ENCODE measurements around the gene DYRK1B.
"Not testable (repeated sequence)": the region's sequence is repeated elsewhere in the genome, so short reads cannot be mapped to it uniquely, and the experiment has no call there.

The DYRK1B gene

GRCh38 chr19:39833464-39834286 lies at the start of gene DYRK1B:
Gene DYRK1B, minus strand, starts transcription at chr19:39834162. Its CDS starts 2,295 bp downstream, at chr19:39831867.
- peak; percentile 94 for DNase-seq

GRCh38 chr19:39882645-39883044 lies 48.7 kb upstream of the DYRK1B start:
- not testable (repeated sequence) for DNase-seq

- DNase-seq, result peak; percentile 18 to 34
Observed at GRCh38 chr19:39881495-39882110, 47.6 kb upstream of the DYRK1B start.

- not testable (repeated sequence) for DNase-seq
Observed at GRCh38 chr19:39880241-39880640, 46.3 kb upstream of the DYRK1B start.

GRCh38 chr19:39879796-39880195 lies 45.8 kb upstream of the DYRK1B start:
- DNase-seq, result not testable (repeated sequence)

GRCh38 chr19:39878866-39879265 lies 44.9 kb upstream of the DYRK1B start:
- not testable (repeated sequence) for DNase-seq

- no peak for DNase-seq
Observed at GRCh38 chr19:39878398-39878797, 44.4 kb upstream of the DYRK1B start.

GRCh38 chr19:39877982-39878381 lies 44.0 kb upstream of the DYRK1B start:
- not testable (repeated sequence) for DNase-seq

- not testable (repeated sequence) for DNase-seq
Observed at GRCh38 chr19:39877488-39877887, 43.5 kb upstream of the DYRK1B start.

GRCh38 chr19:39876486-39876885 lies 42.5 kb upstream of the DYRK1B start:
- DNase-seq, result not testable (repeated sequence)

- DNase-seq, result not testable (repeated sequence)
Observed at GRCh38 chr19:39875401-39875864, 41.5 kb upstream of the DYRK1B start.

- DNase-seq, result no peak
Observed at GRCh38 chr19:39874404-39874803, 40.4 kb upstream of the DYRK1B start.

GRCh38 chr19:39873385-39873784 lies 39.4 kb upstream of the DYRK1B start:
- no peak for DNase-seq

GRCh38 chr19:39871886-39872866 lies 38.2 kb upstream of the DYRK1B start:
- no peak for DNase-seq

- DNase-seq, result no peak
Observed at GRCh38 chr19:39871362-39871761, 37.4 kb upstream of the DYRK1B start.

- no peak for DNase-seq
Observed at GRCh38 chr19:39870171-39870971, 36.4 kb upstream of the DYRK1B start.

GRCh38 chr19:39867952-39868351 lies 34.0 kb upstream of the DYRK1B start:
- no peak for DNase-seq

- no peak for DNase-seq
Observed at GRCh38 chr19:39867133-39867532, 33.2 kb upstream of the DYRK1B start.

GRCh38 chr19:39865953-39866352 lies 32.0 kb upstream of the DYRK1B start:
- no peak for DNase-seq

GRCh38 chr19:39865186-39865585 lies 31.2 kb upstream of the DYRK1B start:
- no peak for DNase-seq

GRCh38 chr19:39864118-39864517 lies 30.2 kb upstream of the DYRK1B start:
- DNase-seq, result no peak

GRCh38 chr19:39858541-39858940 lies 24.6 kb upstream of the DYRK1B start:
- DNase-seq, result no peak
